OCI-LY1 (cell line): Measurements from ENCODE around the gene DMWD.

Source experiments
- CTCF ChIP-seq: fragments of 200-600 bp; sonication (generic), shearing (Covaris generic); IDR thresholded peaks from 2 replicates; pipeline ENCODE4 v1.5.1; 2017; ENCODE audit warnings: mild to moderate bottlenecking, antibody characterized with exemption, low read length, moderate library complexity, mixed read lengths
- EZH2 ChIP-seq: fragments of 200-600 bp; sonication (generic), shearing (Covaris generic); IDR thresholded peaks from 2 replicates; pipeline ENCODE4 v1.8.0; 2017; ENCODE audit warnings: borderline replicate concordance, mixed run types, mild to moderate bottlenecking, antibody characterized with exemption, low read length, moderate library complexity, mixed read lengths

DNA sequence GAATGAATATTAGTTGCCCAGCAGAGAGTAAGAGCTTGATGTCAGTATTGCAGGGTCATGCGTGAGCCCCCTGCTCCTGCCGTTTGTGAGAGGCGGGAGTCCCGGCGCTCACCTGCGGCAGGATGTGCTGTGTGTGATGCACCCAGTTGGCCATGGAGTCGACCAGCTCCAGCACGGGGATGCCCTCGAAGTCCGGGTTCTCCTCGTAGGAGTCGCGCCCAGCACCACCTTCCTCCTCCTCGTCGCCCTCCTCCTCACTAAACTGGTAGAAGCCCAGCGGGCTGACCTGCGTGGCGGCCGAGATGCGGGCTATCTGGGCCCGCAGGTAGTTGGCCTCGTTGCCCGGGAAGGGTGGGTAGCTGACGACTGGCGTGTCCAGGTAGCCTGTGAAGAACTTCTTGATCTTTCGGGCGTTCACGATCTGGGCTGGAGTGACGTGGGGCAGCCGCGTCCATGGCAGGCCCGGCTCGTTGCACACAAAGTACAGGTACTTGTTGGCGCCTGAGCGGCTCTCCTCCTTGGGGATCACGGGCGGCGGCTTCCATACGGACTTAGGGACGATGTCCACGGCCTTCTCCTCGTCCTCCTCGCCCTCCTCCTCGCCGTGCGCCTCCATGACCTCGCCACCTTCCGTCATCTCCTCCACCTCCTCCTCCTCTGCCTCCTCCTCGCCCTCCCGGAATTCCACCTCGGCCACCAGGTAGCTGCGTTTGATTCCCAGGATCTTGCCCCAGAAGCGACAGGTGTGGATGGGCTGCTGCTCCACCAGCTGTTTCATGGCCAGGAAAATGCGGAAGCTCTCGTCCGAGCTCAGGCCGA is 11.7 kb upstream of the DMWD start:
- TF ChIP-seq CTCF (no peak), EZH2 (no peak)
